ENCODE measurements around the gene NCF2. TPM values are rescaled to one million over a fixed set of nuclear protein-coding genes. Genes with fewer than 3 reads are reported as not detected.

Gene NCF2
- total RNA-seq, 1 donor from 2014 or later, result 29.6 TPM

DNA sequence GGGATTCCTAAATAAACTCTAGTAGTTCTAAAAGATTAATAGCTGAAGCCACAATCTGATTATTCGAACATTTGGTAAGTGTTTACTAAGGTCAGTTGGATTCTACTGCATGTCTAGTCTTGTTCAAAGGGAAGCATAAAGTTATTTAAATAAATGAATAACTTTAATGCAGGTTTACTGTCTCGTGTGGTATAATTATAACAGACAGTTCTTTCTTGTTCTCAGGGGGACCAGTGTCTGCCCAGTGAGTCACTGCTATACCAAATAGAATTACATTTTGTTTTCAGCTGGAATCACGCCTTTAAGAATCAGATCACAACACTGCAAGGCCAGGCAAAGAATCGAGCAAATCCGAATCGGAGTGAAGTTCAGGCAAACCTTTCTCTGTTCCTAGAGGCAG, 72.9 kb downstream of the NCF2 start:
- no peak for ATAC-seq
- intact Hi-C loops (cut with DNase I), result no loop called here
- DNase-seq (ENCODE audit: low spot score), result no peak

DNA sequence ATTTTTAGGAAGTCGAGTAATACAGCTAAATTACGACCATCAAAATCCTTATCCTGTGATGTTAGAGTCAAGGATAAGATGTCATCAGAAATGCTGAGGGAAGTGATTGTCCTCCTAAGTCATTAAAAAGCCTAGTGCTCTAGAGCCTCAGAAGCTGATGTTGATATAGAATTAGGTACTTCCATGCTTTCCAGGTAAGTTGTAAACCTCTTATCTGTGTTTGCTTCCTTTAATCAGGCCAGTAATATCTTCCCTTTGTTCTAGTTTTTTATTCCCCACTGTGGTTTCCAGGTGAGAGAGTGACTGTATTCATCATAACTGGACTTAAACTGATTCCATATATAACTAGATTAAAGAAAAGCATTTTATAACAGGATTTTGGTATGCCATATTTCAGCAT, 73.5 kb downstream of the NCF2 start:
- no peak for DNase-seq (ENCODE audit: low spot score)
- intact Hi-C loops (cut with DNase I), result no loop called here
- ATAC-seq, result no peak

DNA sequence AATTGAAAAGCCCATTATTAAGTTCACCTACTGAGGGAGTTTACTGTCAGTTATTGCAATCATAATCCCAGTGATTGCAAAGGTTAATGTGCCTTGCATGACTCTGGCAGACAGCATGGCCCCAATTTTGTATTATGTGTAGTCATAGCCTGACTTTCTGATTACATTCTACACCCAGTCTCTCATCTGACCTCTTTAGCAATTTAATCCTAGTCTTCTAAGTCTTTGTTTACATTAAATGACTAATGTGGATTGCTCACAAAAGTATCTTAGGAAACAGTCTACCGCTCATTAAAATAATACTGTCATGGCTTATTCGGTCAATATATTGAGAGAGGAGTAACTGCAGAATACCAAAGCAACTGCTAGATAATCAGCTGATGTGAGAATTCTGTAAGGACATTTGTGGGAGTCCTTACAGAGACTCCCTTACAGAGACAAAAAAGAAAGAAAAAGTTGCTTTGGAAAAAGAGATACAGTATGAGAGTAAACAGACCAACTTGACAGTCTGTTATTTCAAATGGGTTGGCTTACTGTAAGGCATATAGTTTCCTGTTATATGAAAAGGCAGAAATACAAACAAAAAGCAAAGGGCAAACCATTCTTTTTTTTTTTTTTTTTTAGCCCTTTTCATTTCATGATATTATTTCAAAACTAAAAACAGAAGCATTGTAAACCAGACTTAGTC, 75.1 kb downstream of the NCF2 start:
- DNase-seq (ENCODE audit: low spot score) (no peak), ATAC-seq (no peak)
- intact Hi-C loops (cut with DNase I), result no loop called here

DNA sequence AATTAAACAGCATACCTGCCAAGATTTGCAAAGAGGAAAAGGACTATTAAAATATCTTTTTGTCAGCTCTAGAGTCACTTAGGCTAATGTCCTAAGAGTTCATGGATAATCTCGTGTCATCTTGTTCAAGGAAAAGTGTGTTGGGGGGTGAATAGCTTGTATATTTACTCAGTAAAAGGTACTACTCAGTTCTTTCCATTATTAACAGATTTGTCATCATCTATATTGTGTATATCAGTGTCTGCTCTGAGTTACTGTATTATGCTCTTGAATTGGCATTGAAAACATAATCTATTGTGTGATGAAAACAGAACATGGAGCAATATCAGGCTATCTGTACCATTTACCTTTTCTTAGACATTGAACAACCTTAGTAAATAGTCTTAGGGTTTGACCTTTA, 76.0 kb downstream of the NCF2 start:
- DNase-seq (ENCODE audit: low spot score) (no peak), ATAC-seq (no peak)

DNA sequence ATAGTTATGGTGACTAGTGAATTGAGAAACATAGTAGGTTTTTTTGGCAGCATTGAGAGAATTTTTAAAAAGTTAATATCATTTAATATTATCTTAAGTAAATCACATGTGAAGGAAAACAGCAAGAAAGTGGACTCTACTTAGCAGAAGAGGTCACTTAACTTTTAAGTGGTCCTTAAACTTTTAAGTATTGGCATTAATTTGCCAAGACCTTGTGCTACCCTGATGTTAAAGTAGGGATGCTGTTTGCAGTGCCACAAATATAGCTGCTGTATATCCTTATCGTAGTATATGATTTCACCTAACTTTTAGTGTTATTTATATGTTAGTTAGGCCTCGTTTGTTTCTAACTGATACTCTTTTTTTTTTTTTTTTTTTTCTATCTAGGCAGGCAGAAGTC, 77.8 kb downstream of the NCF2 start:
- intact Hi-C loops (cut with DNase I), result no loop called here
- DNase-seq (ENCODE audit: low spot score) (no peak), ATAC-seq (no peak)

More for the DNA sequence above, 76.0 kb downstream of the NCF2 start:
- intact Hi-C loops (cut with DNase I), result no loop called here

DNA sequence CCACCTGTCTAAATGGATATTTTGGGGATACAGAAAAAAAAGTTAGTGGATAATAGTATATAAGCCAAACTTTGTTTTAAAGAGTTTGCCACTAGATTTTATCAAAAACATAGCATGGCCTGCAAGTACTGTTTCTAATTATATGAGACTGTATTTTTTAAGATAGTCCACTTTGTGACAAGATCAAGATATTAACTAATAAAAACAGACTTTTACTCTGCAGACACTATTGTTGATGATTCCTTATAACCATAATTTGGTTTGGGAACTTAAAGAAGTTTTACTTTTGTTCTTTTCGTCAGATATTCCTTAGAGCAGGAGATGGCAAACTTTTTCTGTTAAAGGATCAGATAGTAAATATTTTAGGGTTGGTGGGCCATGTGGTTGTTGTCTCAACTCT, 81.6 kb downstream of the NCF2 start:
- ATAC-seq (no peak), DNase-seq (ENCODE audit: low spot score) (no peak)
- intact Hi-C loops (cut with DNase I), result no loop called here

DNA sequence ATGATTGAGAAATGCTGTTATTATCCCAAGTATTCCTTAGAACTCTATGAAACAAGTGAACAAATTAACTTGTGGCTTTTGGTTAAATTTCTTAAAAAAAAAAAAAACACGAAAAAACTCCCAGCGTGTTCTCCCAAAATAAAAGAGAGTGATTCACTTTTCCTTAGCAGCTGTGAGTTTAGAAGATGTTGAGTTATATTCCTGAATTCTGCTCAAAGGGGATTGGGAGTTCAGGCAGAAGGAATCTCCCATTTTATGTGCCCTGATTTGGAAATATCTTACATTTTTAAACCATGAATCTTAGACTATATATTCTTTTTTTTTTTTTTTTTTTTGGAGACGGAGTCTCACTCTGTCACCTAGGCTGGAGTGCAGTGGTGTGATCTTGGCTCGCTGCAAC, 83.7 kb downstream of the NCF2 start:
- intact Hi-C loops (cut with DNase I), result no loop called here
- DNase-seq (ENCODE audit: low spot score), result no peak
- ATAC-seq, result no peak

Other genes starting within 250 kb of the NCF2 start
- gene NMNAT2, start 172.1 kb downstream of the NCF2 start, total RNA-seq, result 2.6 TPM
- 75.2 TPM for gene SMG7, start 118.0 kb downstream of the NCF2 start, total RNA-seq
- gene ARPC5, start 45.3 kb upstream of the NCF2 start, total RNA-seq, result 142 TPM
- not detected for gene APOBEC4, start 62.9 kb upstream of the NCF2 start, total RNA-seq
- gene RGL1, start 214.7 kb upstream of the NCF2 start, total RNA-seq, result 76.9 TPM